K562 (cell line): ENCODE data around the gene TAS2R7. TPM values are rescaled to one million over a fixed set of nuclear protein-coding genes. Genes with fewer than 3 reads are reported as not detected.

ENCODE experiments used
- ATAC-seq: fragments of 200-7000 bp; cut with Tn5 transposase; 3 replicates; pipeline ENCODE4 v1.9.1; 2020; ENCODE audit warnings: moderate library complexity
- Bru-seq: library from RNA; stranded (reverse); fragments of 400-500 nt; gene quantifications from one replicate; lab custom pipeline; 2021; lab: Mats Ljungman, UMichigan
- BruChase-seq, 2 experiments: library from RNA; stranded (reverse); fragments of 400-500 nt; gene quantifications; one replicate each; lab custom pipeline; 2021; lab: Mats Ljungman, UMichigan
- BruUV-seq: library from RNA; stranded (reverse); fragments of 400-500 nt; replicated peaks from 2 replicates; lab custom pipeline; 2021; lab: Mats Ljungman, UMichigan
- CTCF ChIA-PET: fragments of 300-600 bp; formaldehyde crosslinking; extraction: SDS; loops from one replicate; lab custom pipeline; 2021; ENCODE audit warnings: low intra/inter-chr PET ratio; lab: Yijun Ruan, JAX
- POLR2A ChIA-PET: fragments of 300-600, 350-650 bp; sonication (Branson Sonifier 250); formaldehyde crosslinking; extraction: SDS; loops from one replicate; lab custom pipeline; 2021; ENCODE audit warnings: antibody characterized with exemption, inconsistent platforms; lab: Yijun Ruan, JAX
- DNase-seq, 4 experiments: peaks; one replicate each; pipeline versions ENCODE4 v3.0.0 to v3.0.0-alpha.2; 2011 to 2018; ENCODE audit warnings: low spot score in 3 of 4, mixed read lengths in 3 of 4; ENCODE audit errors: extremely low read depth in 1 of 4
- FAIRE-seq: peaks from 2 replicates; lab custom pipeline; 2011; peaks lifted over from hg19 to GRCh38; lab: Jason Lieb, UNC
- H2AFZ ChIP-seq: 2 replicates; pipeline ENCODE4 v1.6.0; 2011; ENCODE audit warnings: low read depth, low read length, control low read depth, inconsistent platforms
- H3K27ac ChIP-seq: fragments of 200-600 bp; 3 replicates; pipeline ENCODE4 v1.8.0; 2011; ENCODE audit warnings: low read depth, mild to moderate bottlenecking, control low read depth, inconsistent platforms, low read length, moderate library complexity, mixed read lengths; ENCODE audit errors: extremely low read depth
- H3K27me3 ChIP-seq, 2 experiments: fragments of 300-600 bp in 1 of 2; 2 replicates in 1 of 2; 3 replicates in 1 of 2; pipeline versions ENCODE4 v1.6.0 to v1.8.0; 2011; ENCODE audit warnings: inconsistent platforms in 2 of 2, low read length in 2 of 2, mild to moderate bottlenecking in 1 of 2, mixed read lengths in 1 of 2, moderate library complexity in 1 of 2; ENCODE audit not compliant: control insufficient read depth in 2 of 2, insufficient read depth in 2 of 2
- H3K36me3 ChIP-seq: fragments of 300-600 bp; 3 replicates; pipeline ENCODE4 v1.8.0; 2011; ENCODE audit warnings: mild to moderate bottlenecking, low read length, inconsistent platforms; ENCODE audit not compliant: control insufficient read depth, insufficient read depth
- H3K4me1 ChIP-seq, 2 experiments: fragments of 200-600 bp in 1 of 2; replicated peaks in 1 of 2; 2 replicates in 1 of 2; 3 replicates in 1 of 2; pipeline versions ENCODE4 v1.5.1 to v1.8.0; 2011; ENCODE audit warnings: inconsistent platforms in 2 of 2, low read length in 2 of 2, mild to moderate bottlenecking in 1 of 2, mixed read lengths in 1 of 2, moderate library complexity in 1 of 2; ENCODE audit not compliant: control insufficient read depth in 2 of 2, insufficient read depth in 2 of 2
- H3K4me2 ChIP-seq: 2 replicates; pipeline ENCODE4 v1.6.1; 2011; ENCODE audit warnings: low read length, control low read depth, inconsistent platforms, mixed read lengths; ENCODE audit not compliant: insufficient read depth
- H3K4me3 ChIP-seq: fragments of 200-600 bp; sonication (generic), shearing (Covaris generic); 2 replicates; pipeline ENCODE4 v1.5.1; 2016; ENCODE audit warnings: control low read depth, inconsistent platforms
- H3K79me2 ChIP-seq: fragments of 200-600 bp; 3 replicates; pipeline ENCODE4 v1.8.0; 2011; ENCODE audit warnings: low read length, inconsistent platforms; ENCODE audit not compliant: control insufficient read depth, insufficient read depth
- H3K9ac ChIP-seq, 2 experiments: 2 replicates each; pipeline versions ENCODE4 v1.6.0 to v1.6.1; 2011; ENCODE audit warnings: low read depth in 2 of 2, low read length in 2 of 2, control low read depth in 1 of 2, inconsistent platforms in 1 of 2, mild to moderate bottlenecking in 1 of 2, mixed read lengths in 1 of 2; ENCODE audit not compliant: insufficient read depth in 1 of 2
- H3K9me1 ChIP-seq: one replicate; pipeline ENCODE4 v1.6.0; 2011; ENCODE audit warnings: inconsistent platforms, mild to moderate bottlenecking, low read length, moderate library complexity; ENCODE audit not compliant: control insufficient read depth, insufficient read depth
- H3K9me3 ChIP-seq: replicated peaks from 2 replicates; pipeline ENCODE4 v1.5.1; 2011; ENCODE audit warnings: low read depth, low read length, inconsistent platforms; ENCODE audit not compliant: control insufficient read depth, insufficient read depth
- H4K20me1 ChIP-seq: replicated peaks from 2 replicates; pipeline ENCODE4 v1.6.1; 2011; ENCODE audit warnings: low read length, inconsistent platforms, mixed read lengths; ENCODE audit not compliant: control insufficient read depth, insufficient read depth
- BRD4 ChIP-seq: fragments of 200-600 bp; sonication (generic); IDR thresholded peaks from 2 replicates; pipeline ENCODE4 v1.6.1; 2017; ENCODE audit warnings: inconsistent platforms
- DACH1 ChIP-seq: fragments of 450-650 bp; IDR thresholded peaks from 2 replicates; pipeline ENCODE4 v1.6.1; 2018; ENCODE audit not compliant: partially characterized antibody
- ESRRB ChIP-seq: fragments of 250-450 bp; sonication (Bioruptor Pico); IDR thresholded peaks from 2 replicates; pipeline ENCODE4 v1.5.0; 2020; ENCODE audit warnings: mild to moderate bottlenecking, moderate library complexity, borderline replicate concordance
- FOXM1 ChIP-seq, 2 experiments: fragments of 450-650 bp in 1 of 2; sonication (generic) in 1 of 2; formaldehyde crosslinking in 1 of 2; IDR thresholded peaks; 2 replicates each; pipeline versions ENCODE4 v1.6.1 to v1.9.0; 2017 to 2022; ENCODE audit warnings: low read depth in 2 of 2, mild to moderate bottlenecking in 2 of 2, missing genetic modification reagents in 1 of 2, moderate library complexity in 1 of 2
- FUS ChIP-seq: fragments of 200-400 bp; formaldehyde crosslinking; optimal IDR thresholded peaks from 2 replicates; pipeline ENCODE3; 2017; ENCODE audit warnings: low read depth, low read length
- ILK ChIP-seq: fragments of 450-650 bp; IDR thresholded peaks from 2 replicates; pipeline ENCODE4 v1.6.1; 2016; ENCODE audit warnings: missing genetic modification characterization, low read depth, mild to moderate bottlenecking, missing compliant biosample characterization, moderate library complexity, borderline replicate concordance
- KDM1A ChIP-seq, 2 experiments: fragments of 450-650 bp; IDR thresholded peaks; 2 replicates each; pipeline ENCODE4 v1.6.1; 2016; ENCODE audit warnings: mild to moderate bottlenecking in 2 of 2
- KDM2B ChIP-seq: fragments of 250-450 bp; sonication (Bioruptor Pico); IDR thresholded peaks from 2 replicates; pipeline ENCODE4 v1.8.0; 2021; ENCODE audit warnings: mild to moderate bottlenecking, moderate library complexity
- KHSRP ChIP-seq: fragments of 450-650 bp; IDR thresholded peaks from 2 replicates; pipeline ENCODE4 v1.6.1; 2017
- MTA1 ChIP-seq: fragments of 450-650 bp; IDR thresholded peaks from 2 replicates; pipeline ENCODE4 v1.6.1; 2017; ENCODE audit warnings: borderline replicate concordance
- NFE2L1 ChIP-seq: fragments of 450-650 bp; IDR thresholded peaks from 2 replicates; pipeline ENCODE4 v1.6.1; 2016; ENCODE audit warnings: missing genetic modification characterization, low read depth, mild to moderate bottlenecking, missing compliant biosample characterization, moderate library complexity, borderline replicate concordance
- NR3C1 ChIP-seq: sonication (generic); formaldehyde crosslinking; IDR thresholded peaks from 2 replicates; pipeline ENCODE4 v1.8.1; 2022; ENCODE audit warnings: missing genetic modification reagents
- PHTF2 ChIP-seq: fragments of 250-450 bp; sonication (Bioruptor Pico); IDR thresholded peaks from 2 replicates; pipeline ENCODE4 v1.5.0; 2021; ENCODE audit warnings: mild to moderate bottlenecking
- RNF2 ChIP-seq: sonication (generic); IDR thresholded peaks from 2 replicates; pipeline ENCODE4 v1.6.1; 2016
- ZNF212 ChIP-seq: fragments of 450-650 bp; formaldehyde crosslinking; IDR thresholded peaks from 2 replicates; pipeline ENCODE4 v1.4.0; 2020; ENCODE audit warnings: mild to moderate bottlenecking
- WGBS: fragments of 100-300 bp; shearing (Covaris generic); methylation state at CpG from one replicate; pipeline ENCODE4 v1.1.6; 2016; ENCODE audit warnings: low coverage, mixed read lengths; ENCODE audit not compliant: insufficient coverage; ENCODE audit errors: missing lambda C conversion rate; 5-methylcytosine and 5-hydroxymethylcytosine counted together
- in situ Hi-C: fragments of 300-500 bp; cut with MboI; formaldehyde crosslinking; loops from 4 replicates; pipeline ENCODE4 v1.15.0; 2018; ENCODE audit warnings: inconsistent platforms, mixed read lengths
- intact Hi-C: fragments of 100-400 bp; cut with micrococcal nuclease; formaldehyde crosslinking; loops from 2 replicates; pipeline ENCODE4 v1.14.2; 2022
- long read RNA-seq, 3 experiments: library from polyadenylated mRNA in 2 of 3; library from RNA in 1 of 3; unstranded in 2 of 3; stranded (forward) in 1 of 3; transcript quantifications; one replicate each; pipeline ENCODE4 v2.0.0, GENCODE V29; 2019 to 2022
- polyA minus RNA-seq, 3 experiments: library from RNA; depleted of rRNA, polyadenylated mRNA; stranded (reverse); fragments of >200 nt; gene quantifications; 2 replicates each; pipeline ENCODE4 v1.2.3, GENCODE V29; 2011
- polyA plus RNA-seq, 8 experiments: library from polyadenylated mRNA; depleted of rRNA in 4 of 8; stranded (reverse) in 5 of 8; unstranded in 3 of 8; fragments of >200 nt; fragmentation: Nextera tagmentation in 2 of 8; fragmentation: Illumina TruSeq in 1 of 8; extraction: Ambion mirVana in 2 of 8; extraction: Trizol in 1 of 8; gene quantifications; 2 replicates each; pipeline versions ENCODE4 v1.2.1 to v1.2.3, GENCODE V29; 2011 to 2014; ENCODE audit warnings: inconsistent platforms in 1 of 8, missing spikeins in 1 of 8
- total RNA-seq, 7 experiments: library from RNA; depleted of rRNA in 6 of 7; stranded (reverse); fragments of >200 nt in 6 of 7; fragmentation: Illumina TruSeq in 2 of 7; extraction: Trizol in 2 of 7; gene quantifications; 2 replicates each; pipeline versions ENCODE4 v1.2.1 to v1.2.3, GENCODE V29; 2011 to 2021; ENCODE audit warnings: low replicate concordance in 1 of 7
- TF ChIP-seq, protein P1 (sequence below): sonication (generic); formaldehyde crosslinking; IDR thresholded peaks from 2 replicates; pipeline ENCODE4 v1.8.1; 2023; ENCODE audit warnings: mild to moderate bottlenecking, missing genetic modification reagents
- TF ChIP-seq, protein P2 (sequence below): fragments of 250-450 bp; sonication (Bioruptor Pico); IDR thresholded peaks from 2 replicates; pipeline ENCODE4 v1.9.0; 2021; ENCODE audit warnings: mild to moderate bottlenecking
- TF ChIP-seq, protein P3 (sequence below): sonication (generic); formaldehyde crosslinking; IDR thresholded peaks from 2 replicates; pipeline ENCODE4 v1.8.1; 2023; ENCODE audit warnings: mild to moderate bottlenecking, missing genetic modification reagents, moderate library complexity

The TAS2R7 gene, protein sequence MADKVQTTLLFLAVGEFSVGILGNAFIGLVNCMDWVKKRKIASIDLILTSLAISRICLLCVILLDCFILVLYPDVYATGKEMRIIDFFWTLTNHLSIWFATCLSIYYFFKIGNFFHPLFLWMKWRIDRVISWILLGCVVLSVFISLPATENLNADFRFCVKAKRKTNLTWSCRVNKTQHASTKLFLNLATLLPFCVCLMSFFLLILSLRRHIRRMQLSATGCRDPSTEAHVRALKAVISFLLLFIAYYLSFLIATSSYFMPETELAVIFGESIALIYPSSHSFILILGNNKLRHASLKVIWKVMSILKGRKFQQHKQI
- total RNA-seq (2011; cell fraction: chromatin; rRNA removed; ENCODE audit: low replicate concordance): not detected in 2 replicates
- not detected in 2 replicates for total RNA-seq (2011; cell fraction: nucleolus; rRNA removed)
- not detected in 2 replicates for total RNA-seq (2011; cell fraction: nucleoplasm; rRNA removed)
- total RNA-seq (2014; rRNA removed): not detected in 2 replicates
- total RNA-seq (2014; rRNA removed; fragmentation: Illumina TruSeq; extraction: Trizol): not detected in 2 replicates
- total RNA-seq (2015; rRNA removed; fragmentation: Illumina TruSeq; extraction: Trizol): not detected in 2 replicates
- total RNA-seq (2021): not detected in 2 replicates
- polyA plus RNA-seq (2011; rRNA removed): not detected in 2 replicates
- polyA plus RNA-seq (2011; cell fraction: cytosol; rRNA removed): not detected in 2 replicates
- polyA plus RNA-seq (2011; cell fraction: nucleus; rRNA removed): not detected in 2 replicates
- polyA plus RNA-seq (2012): not detected in 2 replicates
- not detected in 2 replicates for polyA plus RNA-seq (2014; fragmentation: Illumina TruSeq; extraction: Trizol)
- not detected for polyA plus RNA-seq (2014; fragmentation: Nextera tagmentation; extraction: Ambion mirVana)
- not detected in 2 replicates for polyA plus RNA-seq (2014; rRNA removed)
- not detected in 2 replicates for polyA minus RNA-seq (2011; rRNA and poly(A)+ RNA removed)
- not detected in 2 replicates for polyA minus RNA-seq (2011; cell fraction: cytosol; rRNA and poly(A)+ RNA removed)
- not detected in 2 replicates for polyA minus RNA-seq (2011; cell fraction: nucleus; rRNA and poly(A)+ RNA removed)
- not detected for Bru-seq, nascent RNA
- not detected for BruChase-seq, experiment 1, labeled RNA remaining after a 2-hour chase
- BruChase-seq, experiment 2, labeled RNA remaining after a 6-hour chase: not detected
- long read RNA-seq, experiment 1: 0 reads
- long read RNA-seq, experiment 2: 0 reads
- long read RNA-seq, experiment 3: 0 reads

DNA sequence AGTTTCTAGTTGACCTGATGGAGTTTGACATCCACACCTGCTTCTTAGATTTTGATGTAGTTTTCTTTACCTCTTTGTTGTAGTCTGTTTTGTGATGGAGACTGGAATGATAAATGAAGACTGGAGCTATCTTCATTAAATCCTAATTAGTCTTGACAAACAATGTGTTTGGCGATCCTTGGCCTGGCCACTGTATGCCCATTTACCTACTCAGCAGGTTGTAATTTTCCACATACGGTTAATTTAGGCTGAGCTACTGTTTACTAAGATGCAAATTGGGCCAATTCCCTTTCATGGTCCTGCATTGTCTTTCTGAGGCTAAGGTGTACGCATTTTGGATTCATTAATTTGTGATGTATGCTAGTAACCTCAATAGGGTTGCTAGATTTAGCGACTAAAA is at the start of gene TAS2R7:
Gene TAS2R7, minus strand, starts transcription at position 41 of the 400 bp plus-strand sequence. CDS start 57 bp downstream, outside the sequence.
- no peak within 1 kb of the TSS for H2AFZ ChIP-seq
- H3K27ac ChIP-seq: no peak within 1 kb of the TSS
- H3K79me2 ChIP-seq: no peaks in the 10 kb centered on the region
- H3K9me1 ChIP-seq: no peaks in the 10 kb centered on the region
- no peaks in the 10 kb centered on the region for H3K27me3 ChIP-seq
- BruUV-seq: no TSS peak
- H3K4me2 ChIP-seq: no peak within 1 kb of the TSS
- ATAC-seq (no peak), DNase-seq (no peak), FAIRE-seq (no peak)
- intact Hi-C loops (no loop called here), in situ Hi-C loops (no loop called here)
- H3K4me1 ChIP-seq: no peaks in the 10 kb centered on the region
- H4K20me1 ChIP-seq: no peaks in the 10 kb centered on the region
- no peaks in the 10 kb centered on the region for H3K36me3 ChIP-seq
- H3K4me3 ChIP-seq: no peak within 1 kb of the TSS
- H3K9ac ChIP-seq: no peak within 1 kb of the TSS
- ChIA-PET CTCF (no interaction called here), POLR2A (no interaction called here)
- 2% methylated on average over 4 of the region's 4 CpGs for WGBS
- no peaks in the 10 kb centered on the region for H3K9me3 ChIP-seq
- TF ChIP-seq BRD4 (no peak), ILK (tag) (no peak), FOXM1 (IDR thresholded peaks at IDR 0.05; ENCODE audit: low read depth) (no peak), FOXM1 (CRISPR knock-in tag; IDR thresholded peaks at IDR 0.05; ENCODE audit: low read depth) (no peak), ESRRB (no peak), MTA1 (no peak), KDM1A (IDR thresholded peaks at IDR 0.05) (no peak), FUS (no peak), NFE2L1 (tag) (no peak), KDM2B (CRISPR knock-in tag) (no peak), DACH1 (no peak), KHSRP (no peak), ZNF212 (CRISPR knock-in tag) (no peak), PHTF2 (CRISPR knock-in tag) (no peak), RNF2 (no peak), NR3C1 (CRISPR knock-in tag) (no peak)
- TF ChIP-seq, protein P1, sequence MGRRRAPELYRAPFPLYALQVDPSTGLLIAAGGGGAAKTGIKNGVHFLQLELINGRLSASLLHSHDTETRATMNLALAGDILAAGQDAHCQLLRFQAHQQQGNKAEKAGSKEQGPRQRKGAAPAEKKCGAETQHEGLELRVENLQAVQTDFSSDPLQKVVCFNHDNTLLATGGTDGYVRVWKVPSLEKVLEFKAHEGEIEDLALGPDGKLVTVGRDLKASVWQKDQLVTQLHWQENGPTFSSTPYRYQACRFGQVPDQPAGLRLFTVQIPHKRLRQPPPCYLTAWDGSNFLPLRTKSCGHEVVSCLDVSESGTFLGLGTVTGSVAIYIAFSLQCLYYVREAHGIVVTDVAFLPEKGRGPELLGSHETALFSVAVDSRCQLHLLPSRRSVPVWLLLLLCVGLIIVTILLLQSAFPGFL: no peak
- TF ChIP-seq, protein P2, sequence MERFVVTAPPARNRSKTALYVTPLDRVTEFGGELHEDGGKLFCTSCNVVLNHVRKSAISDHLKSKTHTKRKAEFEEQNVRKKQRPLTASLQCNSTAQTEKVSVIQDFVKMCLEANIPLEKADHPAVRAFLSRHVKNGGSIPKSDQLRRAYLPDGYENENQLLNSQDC (CRISPR knock-in tag): no peak
- TF ChIP-seq, protein P3, sequence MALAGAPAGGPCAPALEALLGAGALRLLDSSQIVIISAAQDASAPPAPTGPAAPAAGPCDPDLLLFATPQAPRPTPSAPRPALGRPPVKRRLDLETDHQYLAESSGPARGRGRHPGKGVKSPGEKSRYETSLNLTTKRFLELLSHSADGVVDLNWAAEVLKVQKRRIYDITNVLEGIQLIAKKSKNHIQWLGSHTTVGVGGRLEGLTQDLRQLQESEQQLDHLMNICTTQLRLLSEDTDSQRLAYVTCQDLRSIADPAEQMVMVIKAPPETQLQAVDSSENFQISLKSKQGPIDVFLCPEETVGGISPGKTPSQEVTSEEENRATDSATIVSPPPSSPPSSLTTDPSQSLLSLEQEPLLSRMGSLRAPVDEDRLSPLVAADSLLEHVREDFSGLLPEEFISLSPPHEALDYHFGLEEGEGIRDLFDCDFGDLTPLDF (CRISPR knock-in tag): no peak
